Stimulated activated CD8-positive, alpha-beta memory T cell treated with anti-CD3 and anti-CD28 coated beads, Interleukin-12 subunit alpha, Interleukin-12 subunit beta, amount 100 ng/mL, for 4 hours (primary cell): Measurements from ENCODE around the gene COA5.

Experiments
- DNase-seq: peaks from one replicate; pipeline ENCODE4 v3.0.0-alpha.2; 2020; ENCODE audit warnings: low read depth

COA5 gene, protein sequence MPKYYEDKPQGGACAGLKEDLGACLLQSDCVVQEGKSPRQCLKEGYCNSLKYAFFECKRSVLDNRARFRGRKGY

DNA sequence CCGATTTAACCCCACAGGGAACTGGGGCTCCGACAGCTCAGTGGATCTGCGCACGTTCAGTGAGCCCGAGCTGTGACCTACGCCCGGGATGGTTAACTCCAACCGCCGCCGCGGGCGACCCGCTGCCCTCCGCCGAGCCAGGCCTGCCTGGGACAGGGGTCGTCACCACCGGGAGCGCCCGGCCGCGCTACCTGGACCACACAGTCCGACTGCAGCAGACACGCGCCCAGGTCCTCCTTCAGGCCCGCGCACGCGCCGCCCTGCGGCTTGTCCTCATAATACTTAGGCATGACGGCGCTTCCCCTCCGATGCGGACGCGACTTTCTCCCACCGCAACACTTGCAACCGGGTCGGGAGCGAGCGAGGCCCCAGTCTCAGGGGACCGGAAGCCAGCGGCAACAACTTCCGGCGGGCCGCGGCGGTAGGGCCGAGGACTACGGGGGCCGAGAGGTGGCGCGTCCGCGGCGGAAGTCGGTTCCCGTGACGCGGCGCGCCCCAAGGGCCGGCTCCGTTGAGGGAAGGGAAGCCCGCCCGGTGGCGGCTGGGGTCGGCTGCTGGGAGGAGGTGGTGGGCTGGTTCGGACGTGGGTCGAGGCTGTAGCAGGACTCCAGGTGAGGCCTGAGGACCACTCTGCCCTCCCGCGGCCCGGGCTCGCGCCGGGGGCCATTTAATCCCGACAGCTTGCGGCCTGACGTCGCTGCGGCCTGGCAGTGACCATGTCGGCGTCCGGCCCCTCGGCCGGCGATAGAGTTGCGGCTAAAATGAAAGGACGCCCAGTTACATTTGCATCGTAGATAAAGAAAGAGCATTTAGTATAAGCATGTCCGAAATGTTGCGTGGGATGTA lies at the start of gene COA5, which contains the start of gene UNC50:
TSS of gene COA5 (minus strand) at position 397 of the 846 bp plus-strand sequence. CDS start at position 290, 107 bp downstream.
TSS of gene UNC50 (plus strand) at position 474 of the 846 bp plus-strand sequence. CDS start 1,171 bp downstream, outside the sequence.
- peak; percentile 80 for DNase-seq

DNA sequence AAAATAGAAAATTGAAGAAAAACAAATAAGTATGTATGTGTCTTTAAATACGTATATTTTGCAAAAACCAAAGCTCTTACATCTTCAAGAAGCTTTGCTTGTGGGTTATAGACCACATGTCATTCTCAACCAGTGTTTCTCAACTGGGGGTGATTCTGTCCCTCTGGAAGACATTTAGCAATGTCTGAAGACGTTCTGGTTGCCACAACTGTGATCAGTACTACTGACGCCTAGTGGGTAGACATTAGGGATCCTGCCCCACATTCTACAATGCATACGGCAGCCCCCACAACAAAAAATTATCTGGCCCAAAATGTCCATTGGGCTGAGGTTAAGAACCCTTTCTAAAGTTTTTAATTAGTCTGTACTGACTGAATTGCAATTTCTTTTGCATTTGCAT lies 48.5 kb upstream of the COA5 start:
- DNase-seq, result no peak

DNA sequence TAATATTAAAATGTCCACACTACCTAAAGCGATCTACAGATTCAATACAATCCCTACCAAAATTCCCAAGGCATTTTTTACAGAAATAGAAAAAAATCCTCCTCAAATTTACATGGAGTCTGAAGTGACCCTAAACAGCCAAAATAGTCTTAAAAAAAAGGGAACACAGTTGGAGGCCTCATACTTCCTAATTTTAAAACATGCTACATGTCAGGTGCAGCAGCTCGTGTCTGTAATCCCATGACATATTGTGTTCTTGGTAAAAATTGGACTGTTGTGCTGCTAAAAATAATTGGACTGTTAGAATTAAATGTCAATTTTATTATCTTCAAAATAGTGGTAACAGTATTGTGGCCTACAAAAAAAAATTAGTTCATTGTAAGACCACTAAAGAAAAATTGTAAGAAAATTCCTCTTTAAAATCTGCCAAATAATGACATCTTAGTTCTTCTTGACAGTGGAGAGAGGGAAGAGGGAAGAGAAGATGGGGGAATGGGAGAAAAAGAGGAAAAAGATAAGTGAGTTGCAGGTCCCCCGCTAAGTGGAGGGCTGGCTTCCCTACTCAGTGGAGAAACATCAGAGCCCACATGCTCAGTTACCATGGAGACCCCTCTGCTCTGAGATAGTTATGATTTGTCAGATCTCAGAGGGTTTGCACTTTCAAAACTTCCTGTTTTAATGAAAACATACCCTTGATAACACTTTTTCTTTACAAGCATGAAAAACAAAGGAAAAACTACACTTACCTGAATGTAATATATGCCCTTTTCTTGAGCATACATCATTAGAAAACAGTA lies 46.6 kb upstream of the COA5 start:
- no peak for DNase-seq

DNA sequence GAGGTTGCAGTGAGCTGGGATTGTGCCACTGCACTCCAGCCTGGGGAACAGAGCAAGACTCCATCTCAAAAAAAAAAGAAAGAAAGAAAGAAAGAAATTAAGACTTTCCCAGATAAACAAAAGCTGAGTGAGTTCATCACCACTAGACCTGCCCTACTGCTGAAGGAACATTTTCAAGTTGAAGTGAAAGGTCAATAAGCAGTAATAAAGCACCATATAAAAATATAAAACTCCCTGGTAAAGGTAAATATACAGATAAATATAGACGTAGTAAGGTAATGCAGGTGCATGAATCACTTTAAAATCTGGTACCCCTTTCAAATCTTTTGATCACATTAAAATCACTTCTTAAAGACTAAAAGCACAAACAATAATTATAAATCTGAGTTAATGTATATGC lies 42.7 kb upstream of the COA5 start:
- DNase-seq, result no peak

DNA sequence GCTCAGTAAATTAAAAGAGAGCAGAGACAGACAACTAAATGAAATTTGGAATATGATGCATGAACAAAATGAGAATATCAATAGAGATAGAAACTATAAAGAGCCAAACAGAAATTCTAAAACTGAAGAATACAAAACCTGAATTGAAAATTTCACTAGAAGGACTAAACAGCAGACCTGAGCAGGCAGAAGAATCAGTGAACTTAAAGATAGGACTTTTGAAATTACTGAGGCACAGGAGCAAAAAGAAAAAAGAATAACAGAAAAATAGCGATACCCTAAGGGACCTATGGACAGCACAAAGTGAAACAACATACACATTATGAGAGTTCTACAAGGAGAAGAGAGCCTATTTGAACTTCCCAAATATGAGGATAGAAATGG lies 41.7 kb upstream of the COA5 start:
- no peak for DNase-seq

DNA sequence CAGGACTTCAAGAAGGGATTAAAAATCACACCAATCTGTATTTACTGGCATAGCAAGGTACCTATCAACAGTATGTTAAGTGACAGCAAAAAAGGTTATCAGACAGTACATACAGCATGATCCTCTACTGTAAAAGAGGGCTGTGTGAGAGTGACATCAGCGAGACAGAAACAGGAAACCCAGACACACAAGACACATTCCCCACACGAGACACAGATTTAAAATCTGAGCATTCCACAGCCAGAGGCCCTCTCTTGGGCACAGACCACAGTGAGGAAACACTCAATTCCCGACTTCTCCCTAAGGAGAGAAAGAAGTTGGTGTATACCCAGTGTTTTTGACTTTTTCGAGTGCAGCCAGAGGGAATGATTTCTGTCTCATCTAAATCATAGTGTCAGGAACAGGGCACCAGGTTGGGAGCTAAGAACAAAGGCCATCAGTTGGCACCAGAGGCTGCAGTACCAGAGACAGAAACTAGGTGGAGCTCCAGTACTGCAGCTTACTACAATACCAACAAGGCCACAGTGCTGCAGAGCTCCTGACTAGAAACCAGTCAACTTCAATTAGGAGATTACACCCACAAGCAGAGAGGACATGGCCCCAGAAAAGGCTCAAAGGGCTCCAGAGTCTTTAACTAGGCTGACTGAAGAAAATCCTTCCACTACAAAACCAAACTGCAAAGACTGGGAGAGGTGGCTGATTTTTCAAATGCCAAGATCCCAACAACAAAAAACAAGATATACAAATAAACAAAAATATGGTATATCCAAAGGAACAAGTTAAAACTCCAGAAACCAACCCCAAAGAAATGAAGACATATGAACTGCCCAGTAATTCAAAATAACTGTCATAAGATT lies 41.1 kb upstream of the COA5 start:
- peak; percentile 56 for DNase-seq

DNA sequence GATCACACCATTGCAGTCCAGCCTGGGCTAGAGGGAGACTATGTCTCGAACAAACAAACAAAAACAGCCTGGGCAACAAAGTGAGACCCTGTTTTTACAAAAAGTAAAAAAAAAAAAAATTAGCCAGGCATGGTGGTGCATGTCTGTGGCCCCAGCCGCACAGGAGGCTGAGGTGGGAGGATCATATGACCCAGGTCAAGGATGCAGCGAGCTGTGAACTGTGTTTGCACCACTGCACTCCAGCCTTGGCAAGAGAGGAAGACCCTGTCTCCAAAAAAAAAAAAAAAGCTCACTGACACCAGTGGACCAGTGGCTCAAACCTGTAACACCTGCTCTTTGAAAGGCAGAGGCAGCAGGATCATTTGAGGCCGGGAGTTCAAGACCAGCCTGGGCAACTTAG lies 40.1 kb upstream of the COA5 start:
- DNase-seq, result no peak

DNA sequence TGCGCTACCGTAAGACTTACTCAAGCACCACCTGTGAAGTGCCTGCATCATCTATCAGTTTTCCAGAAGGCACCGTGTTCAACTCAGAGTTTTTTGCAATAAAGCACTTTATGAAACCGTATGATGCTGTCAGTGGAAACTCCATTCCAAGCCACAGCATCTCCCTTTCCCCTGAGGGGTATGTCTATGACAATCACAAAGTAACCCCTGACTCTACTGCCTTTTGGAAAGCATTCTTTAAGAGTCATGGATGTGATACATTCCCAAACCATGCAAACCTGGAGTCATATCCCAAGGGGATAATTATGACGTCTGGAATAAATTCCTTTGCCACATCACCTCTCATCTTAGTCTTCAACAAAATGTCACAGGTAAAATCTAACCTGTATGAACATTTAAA lies 39.3 kb upstream of the COA5 start:
- DNase-seq, result no peak

DNA sequence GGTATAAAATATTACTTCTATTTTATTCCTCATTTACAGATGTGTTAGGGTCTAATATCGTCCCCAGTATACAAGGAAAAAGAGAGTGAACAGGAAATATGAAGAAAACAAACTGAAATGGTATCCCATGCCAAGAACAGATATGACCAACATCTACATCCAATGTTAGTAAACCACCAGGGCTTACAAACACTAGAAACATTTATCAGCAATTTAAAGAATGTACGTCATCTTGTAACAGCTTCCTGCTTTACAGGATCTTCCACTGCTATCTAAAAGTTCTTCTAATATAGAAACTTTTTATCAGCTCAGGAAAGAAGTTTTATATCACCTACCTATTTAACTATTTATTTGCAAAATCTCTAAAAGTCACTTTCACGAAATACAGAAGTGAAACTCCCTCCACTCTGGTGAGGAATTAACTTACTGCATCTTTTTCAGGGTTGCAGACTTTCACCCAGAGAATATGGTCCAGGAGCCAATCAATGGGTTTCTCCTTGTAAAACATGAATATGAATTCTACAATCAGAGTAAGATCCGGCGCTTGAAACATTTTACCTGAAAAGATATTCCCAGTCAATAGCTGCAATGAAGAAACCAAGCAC lies 35.3 kb upstream of the COA5 start:
- DNase-seq, result no peak

DNA sequence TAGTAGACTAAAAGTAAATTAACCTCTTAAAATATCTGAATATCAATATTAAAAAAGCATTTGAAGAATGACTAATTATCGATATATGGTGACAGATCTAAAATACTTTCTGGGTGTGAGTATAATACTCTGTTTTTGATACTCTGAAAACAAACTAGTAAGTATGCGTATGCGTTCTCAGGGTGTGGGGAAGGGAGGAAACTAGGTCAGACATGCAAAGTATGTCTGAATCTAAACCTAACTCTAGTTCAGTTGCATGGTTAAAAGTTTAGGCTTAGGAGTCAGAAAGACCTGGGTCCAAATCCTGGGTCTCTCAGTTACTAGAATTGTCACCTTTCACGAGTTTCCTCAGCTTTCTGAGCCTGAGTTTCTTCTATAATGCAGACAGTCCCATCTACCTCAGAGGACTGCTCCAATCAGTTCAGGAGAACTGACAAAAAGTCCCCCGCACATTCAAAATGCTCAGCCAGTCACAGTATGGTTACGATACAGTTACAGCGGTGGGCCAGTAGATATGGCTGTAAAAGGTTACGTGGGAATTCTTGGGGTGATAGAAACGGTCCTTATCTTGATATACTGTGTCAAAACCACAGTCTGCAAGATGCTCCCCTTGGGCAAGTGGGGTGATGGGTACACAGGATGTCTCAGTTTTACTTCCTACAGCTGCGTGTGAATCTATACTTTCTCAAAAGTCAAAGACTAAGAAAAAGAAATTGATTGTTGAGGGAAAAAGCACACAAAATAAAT lies 29.3 kb upstream of the COA5 start:
- peak; percentile 12 for DNase-seq

DNA sequence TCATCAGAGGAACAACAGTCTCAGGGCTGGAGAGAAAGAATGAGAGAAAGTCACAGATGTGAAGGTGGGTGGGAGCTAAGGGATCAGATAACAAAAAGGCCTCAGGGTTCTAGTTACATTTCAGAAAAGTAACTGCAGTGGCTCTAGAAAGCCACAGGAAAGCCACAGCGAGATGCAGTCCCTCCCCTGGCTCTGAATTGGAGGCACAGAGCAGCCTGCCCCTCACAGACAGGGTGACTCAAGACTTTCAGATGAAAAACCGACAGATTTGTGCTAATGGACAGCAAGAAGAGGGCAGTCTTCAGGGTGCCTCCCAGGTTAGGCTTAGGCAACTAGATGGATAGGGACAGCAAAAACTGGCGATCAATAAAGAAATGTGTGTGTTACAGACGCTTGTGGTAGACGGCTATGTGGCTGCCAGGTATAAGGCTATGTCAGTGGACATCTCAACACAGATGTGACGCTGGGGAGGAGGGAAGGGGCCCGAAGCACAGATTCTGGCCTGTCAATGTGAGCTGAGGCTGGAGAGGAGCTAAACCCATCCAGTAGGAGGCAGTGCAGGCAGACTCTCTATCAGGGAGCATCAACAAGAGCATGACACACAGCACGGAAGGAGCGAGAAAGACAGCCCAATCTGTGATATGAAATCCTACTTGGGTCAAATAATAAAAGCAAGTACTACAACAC lies 26.2 kb upstream of the COA5 start:
- peak; percentile 17 for DNase-seq

DNA sequence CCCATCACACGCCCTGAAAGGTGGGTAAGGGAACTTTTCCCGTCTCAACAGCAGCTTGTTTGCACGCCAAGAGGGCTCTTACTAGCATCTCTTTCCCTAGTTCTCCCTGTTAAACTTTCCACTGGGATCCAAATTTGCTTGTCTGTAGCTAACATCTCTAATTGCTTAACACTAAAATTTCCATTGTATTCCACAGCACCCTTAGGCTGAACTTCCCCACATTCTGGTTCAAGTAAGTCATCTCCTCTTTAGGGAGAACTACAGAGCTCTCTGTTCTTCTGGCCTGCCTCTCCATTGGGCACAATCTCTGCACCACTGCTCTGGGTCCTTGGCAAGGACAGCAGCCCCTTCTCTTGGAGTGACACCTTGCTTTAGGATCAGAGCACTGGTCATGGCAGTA lies 24.0 kb upstream of the COA5 start:
- DNase-seq, result no peak

DNA sequence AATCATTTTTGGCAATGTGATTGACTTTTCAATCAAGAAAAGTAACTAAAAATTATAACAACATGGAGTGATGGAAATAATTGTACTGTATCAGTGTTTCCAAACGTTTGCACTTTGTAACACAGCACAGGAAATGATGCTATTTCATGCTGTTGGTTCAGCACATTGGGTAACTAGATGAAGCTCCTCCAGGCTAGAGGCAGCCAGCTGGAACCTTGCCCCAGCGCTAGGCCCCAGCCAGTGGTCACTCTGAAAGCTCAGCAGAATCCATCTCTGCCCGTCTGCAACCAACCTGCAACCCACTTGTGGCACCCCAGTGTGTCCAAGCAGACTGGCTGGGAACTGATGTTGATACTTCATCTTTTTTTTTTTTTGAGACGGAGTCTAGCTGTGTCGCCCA lies 15.3 kb upstream of the COA5 start:
- no peak for DNase-seq

DNA sequence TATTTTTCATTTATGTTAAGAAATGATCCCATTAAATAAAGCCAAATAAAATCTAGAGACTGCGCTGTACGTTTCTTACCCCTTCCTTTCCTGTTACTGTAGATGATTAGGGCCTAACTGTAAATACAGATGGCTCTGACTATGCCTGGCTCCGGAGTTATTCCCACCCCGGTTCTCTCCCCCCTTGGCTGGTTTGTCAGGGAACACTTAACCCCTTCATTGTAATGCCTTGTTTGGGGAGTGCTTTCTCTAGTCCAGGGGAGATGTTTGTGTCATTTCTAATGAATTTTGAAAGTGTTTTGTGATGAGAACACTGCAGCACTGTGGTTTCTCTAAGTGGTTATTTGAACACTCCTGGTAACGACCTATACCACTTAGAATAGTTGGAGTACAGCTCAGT lies 8.8 kb upstream of the COA5 start:
- DNase-seq, result no peak

DNA sequence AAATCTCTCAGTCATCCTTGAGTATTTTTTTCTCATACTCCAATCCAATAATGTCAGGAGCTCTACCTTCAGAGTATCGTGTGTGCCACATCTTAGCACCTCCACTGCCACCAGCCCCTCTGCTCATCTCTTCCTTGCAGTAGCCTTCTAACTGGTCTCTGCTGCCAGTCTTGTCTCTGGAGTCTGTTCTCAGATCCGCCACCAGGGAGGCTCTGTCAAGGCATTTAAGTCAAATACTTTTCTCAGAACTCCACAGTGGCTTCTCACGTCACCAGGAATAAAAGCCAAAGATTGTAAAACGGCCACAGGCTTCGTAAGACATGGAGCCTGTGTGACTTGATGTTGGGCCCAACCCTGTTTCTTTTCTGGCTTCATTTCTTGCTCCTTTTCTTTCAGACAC lies 7.2 kb upstream of the COA5 start:
- DNase-seq, result no peak

DNA sequence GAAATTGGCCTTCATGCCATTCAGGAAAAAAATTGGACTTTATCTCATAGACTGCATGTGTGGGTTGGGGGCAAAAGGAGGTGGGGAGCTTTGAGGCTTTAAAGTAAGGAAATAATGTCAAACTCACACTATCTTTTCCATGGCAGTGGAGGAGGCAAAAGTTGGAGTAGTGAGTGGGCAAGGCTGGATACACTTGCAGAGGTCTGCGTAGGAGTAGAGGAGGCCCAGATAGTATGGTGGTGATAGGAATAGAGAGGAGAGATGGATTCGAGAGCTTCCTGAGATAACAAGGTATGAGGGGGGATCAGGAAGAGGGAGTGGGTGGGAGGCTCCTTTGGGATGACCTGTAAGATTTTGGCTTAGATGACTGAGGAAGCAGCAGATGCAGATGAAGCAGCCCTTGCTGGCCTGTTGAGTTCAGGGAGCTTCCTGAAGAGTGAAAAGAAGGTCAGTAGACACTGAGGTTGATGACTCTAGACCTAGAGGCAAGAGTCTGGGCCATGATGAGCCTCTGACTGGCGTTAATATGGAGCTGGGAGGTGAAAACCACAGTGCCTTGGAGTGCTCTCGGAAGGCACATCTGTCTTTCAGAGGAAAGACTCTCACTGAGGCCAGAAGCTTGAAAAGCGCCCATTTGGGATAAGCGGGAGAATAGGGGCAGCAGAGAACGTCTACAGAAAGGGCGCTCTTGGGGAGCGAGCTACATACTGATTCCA lies 5.9 kb upstream of the COA5 start:
- DNase-seq, result no peak

DNA sequence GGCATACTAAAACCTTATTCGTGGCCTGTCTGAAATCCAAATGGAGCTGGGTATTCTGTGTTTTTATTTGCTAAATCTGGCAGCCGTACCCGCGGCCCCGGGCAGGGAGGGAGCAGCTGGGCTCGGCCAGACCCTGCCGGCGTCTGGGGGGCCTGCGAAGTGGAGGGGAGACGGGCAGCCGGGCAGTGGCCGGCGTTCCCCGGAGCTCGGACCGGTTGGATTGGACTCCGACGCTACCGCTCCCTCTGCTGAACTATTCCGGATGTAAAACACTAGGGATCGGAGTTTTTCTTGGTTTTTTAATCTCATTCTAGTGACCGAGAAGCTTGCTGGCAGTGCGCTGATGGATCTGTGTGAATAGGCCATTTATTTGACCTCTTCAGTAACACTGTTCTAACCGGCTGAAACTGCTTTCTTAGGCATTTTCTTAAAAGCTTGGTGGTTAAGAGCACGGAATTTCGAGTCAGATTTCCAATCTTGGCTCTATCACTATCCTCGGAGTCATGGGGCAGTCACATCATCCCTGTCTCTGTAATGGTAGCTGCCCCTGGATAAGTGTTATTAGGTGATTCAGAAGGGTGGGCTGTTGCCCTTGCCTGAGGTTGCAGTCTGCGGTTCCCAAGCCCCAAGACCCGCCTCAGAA lies 771 bp upstream of the COA5 start:
- no peak for DNase-seq

DNA sequence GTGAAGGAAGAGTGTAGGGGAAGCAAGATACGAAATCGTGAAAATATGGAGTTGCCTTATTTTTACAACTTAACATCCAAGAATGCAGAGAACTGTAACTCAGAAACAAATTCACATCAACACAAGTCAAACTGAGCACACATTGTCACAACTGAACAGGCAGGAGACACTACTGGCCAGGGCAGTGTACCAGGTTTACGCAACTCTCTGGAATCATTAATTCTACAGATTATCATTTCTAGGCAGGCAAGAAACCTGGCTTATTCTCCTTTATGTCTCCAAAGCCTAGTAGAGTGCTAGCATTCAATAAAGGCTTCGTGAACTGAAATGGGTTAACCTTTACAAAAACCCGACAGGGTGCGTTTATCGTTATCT lies 584 bp downstream of the COA5 start:
- DNase-seq, result no peak

DNA sequence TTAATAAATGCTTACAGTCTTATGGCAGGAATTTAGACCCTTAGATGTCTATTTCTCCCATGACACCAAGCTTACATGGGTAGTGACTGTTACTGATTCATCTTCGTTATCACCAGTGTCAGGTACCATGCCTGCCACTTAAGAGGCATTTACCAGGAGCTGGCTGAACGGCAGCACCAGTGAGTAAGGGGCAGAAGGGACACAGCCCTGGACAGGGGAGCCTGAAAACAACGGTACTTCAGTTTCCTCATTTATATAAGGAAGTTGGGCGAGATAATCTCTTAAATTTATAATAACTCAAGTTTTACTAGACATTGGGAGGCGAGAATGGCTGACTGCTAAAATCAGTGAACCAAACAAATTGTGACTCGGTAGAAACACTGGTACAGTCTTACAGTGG lies 1.2 kb downstream of the COA5 start:
- no peak for DNase-seq
